GM10266 (cell line): ENCODE measurements around the gene PCDHA4.
"Not testable (repeated sequence)": the region's sequence is repeated elsewhere in the genome, so short reads cannot be mapped to it uniquely, and the experiment has no call there.

Source experiments
- DNase-seq: peaks from one replicate; pipeline ENCODE4 v3.0.0; 2012; ENCODE audit errors: extremely low spot score
- TF ChIP-seq, protein P1 (sequence below): IDR thresholded peaks from 2 replicates; pipeline ENCODE4 v1.5.1; 2012; ENCODE audit warnings: mild to moderate bottlenecking, low read depth; ENCODE audit not compliant: control insufficient read depth, insufficient read depth; ENCODE audit errors: missing control alignments

The PCDHA4 gene

DNA sequence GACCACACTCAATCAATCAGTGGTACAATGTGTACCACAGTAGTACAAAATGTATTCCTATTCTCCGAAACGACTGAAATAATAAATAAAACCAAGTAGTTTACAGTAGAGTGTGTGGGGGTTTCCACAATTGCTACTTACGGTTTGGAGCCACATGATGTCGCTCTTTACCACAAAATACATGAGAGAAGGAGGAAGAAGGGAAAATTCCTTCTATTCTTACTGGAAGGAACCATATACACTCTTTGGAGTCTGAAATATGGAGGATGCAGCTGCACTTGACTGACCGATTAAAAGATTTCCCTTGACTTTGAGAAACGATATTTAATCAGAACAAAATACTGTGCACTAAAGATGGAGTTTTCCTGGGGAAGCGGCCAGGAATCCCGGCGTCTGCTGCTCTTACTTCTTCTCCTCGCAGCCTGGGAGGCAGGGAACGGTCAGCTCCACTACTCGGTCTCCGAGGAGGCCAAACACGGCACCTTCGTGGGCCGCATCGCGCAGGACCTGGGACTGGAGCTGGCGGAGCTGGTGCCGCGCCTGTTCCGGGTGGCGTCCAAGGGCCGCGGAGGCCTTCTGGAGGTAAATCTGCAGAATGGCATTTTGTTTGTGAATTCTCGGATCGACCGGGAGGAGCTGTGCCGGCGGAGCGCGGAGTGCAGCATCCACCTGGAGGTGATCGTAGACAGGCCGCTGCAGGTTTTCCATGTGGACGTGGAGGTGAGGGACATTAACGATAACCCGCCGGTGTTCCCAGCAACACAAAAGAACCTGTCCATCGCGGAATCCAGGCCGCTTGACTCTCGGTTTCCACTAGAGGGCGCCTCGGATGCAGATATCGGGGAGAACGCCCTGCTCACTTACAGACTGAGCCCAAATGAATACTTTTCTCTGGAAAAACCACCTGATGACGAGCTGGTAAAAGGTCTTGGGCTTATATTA lies at the start of gene PCDHA4:
Gene PCDHA4 (plus strand): TSS at position 235 of the 942 bp plus-strand sequence.
- TF ChIP-seq, protein P1, sequence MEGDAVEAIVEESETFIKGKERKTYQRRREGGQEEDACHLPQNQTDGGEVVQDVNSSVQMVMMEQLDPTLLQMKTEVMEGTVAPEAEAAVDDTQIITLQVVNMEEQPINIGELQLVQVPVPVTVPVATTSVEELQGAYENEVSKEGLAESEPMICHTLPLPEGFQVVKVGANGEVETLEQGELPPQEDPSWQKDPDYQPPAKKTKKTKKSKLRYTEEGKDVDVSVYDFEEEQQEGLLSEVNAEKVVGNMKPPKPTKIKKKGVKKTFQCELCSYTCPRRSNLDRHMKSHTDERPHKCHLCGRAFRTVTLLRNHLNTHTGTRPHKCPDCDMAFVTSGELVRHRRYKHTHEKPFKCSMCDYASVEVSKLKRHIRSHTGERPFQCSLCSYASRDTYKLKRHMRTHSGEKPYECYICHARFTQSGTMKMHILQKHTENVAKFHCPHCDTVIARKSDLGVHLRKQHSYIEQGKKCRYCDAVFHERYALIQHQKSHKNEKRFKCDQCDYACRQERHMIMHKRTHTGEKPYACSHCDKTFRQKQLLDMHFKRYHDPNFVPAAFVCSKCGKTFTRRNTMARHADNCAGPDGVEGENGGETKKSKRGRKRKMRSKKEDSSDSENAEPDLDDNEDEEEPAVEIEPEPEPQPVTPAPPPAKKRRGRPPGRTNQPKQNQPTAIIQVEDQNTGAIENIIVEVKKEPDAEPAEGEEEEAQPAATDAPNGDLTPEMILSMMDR: no peak
- DNase-seq: no peak

DNA sequence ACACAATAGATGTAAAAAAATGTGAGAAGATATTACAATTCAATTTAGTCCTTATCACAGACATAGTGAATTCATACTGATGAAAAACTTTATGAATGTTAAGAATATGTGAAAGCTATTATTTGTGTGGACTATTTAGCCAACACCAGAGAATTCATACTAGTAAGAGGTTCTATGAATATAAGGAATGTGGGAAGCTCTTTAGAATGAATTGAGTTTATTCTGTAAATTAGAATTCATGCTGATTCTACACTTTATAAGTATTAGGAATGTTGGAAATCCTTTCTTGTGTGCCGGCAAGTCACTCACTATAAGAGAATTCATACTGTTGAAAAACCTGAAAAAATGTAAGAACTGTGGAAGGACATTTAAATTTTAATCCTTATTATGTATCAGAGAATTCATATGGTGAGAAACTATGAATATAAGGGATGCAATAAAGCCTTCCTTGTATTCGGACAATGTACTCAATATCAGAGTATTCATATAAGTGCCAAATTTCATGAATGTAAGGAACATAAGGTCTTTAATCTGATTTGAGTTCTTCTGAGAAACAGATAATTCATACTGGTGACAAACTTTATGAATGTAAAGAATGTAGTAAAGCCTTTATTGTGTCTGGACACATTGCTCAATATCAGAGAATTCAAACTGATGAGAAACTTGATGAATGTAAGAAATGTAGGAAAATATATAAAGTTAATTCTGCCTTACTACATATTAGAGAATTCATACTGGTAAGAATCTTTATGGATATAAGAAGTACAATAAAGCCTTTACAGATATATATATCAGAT lies 42.5 kb upstream of the PCDHA4 start:
- DNase-seq: no peak
- TF ChIP-seq, protein P1: no peak

DNA sequence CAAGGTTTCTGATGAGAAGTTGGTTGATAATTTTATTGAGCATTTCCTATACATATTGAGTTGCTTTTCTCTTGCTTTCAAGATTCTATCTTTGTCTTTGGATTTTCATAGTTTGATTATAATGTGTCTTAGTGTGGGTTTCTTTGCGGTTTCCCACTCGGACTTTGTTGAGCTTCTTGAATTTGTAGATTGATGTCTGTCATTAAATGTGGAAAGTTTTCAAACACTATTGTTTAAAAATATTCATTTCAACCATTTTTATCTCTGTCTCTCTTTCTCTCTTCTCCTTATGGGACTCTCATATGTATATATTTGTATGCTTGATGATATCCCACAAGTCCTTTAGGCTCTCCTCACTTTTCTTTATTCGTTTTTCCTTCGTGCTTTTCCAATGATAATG lies 39.4 kb upstream of the PCDHA4 start:
- DNase-seq: no peak
- TF ChIP-seq, protein P1: no peak

DNA sequence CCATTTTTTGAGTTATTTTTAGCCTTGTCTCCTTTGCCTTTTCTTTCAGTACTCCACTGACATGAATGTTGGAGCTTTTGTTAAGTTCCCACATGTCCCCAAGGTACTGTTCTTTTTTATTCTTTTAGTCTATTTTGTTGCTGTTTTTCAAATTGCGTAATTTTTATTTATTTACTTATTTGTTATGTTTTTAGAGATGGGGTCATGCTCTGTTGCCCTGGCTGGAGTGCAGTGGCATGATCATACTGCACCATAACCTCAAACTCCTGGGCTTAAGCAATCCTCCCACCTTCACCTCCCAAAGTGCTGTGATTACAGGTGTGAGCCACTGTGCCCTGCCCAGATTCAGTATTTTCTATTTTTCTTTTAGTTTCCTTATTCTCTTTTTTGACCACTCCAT lies 26.4 kb upstream of the PCDHA4 start:
- no peak for DNase-seq
- TF ChIP-seq, protein P1: no peak

DNA sequence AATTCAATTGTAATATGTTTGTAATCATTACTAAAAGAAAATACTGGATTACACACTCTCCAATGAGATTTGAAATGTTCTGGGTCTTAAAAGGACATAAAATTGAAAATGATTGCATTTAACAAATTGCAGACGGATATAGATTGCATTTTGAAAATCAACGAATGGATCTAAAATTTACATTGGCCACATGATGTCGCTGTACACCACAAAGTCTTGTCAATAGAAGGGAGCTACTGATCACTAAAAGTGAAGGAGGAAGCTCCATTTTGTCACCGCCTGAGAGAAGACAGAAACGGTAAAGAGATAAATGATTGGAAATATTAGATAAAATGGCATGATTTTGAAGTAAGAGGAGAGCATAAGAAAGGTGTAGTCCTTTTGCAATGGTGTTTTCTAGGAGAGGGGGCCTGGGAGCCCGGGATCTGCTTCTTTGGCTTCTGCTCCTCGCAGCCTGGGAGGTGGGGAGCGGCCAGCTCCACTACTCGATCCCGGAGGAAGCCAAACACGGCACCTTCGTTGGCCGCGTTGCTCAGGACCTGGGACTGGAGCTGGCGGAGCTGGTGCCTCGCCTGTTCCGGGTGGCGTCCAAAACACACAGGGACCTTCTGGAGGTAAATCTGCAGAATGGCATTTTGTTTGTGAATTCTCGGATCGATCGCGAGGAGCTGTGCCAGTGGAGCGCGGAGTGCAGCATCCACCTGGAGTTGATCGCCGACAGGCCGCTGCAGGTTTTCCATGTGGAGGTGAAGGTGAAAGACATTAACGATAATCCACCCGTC lies 20.8 kb upstream of the PCDHA4 start, which contains the start of gene PCDHA1:
Gene PCDHA1 (plus strand): TSS at position 236 of the 782 bp plus-strand sequence.
- TF ChIP-seq, protein P1: no peak
- DNase-seq: no peak

DNA sequence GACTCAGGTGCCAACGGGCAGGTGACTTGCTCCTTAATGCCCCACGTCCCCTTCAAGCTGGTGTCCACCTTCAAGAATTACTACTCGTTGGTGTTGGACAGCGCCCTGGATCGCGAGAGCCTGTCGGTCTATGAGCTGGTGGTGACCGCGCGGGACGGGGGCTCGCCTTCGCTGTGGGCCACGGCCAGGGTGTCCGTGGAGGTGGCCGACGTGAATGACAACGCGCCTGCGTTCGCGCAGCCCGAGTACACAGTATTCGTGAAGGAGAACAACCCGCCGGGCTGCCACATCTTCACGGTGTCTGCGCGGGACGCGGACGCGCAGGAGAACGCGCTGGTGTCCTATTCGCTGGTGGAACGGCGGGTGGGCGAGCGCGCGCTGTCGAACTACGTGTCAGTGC lies 19.4 kb upstream of the PCDHA4 start:
- DNase-seq: not testable (repeated sequence)

DNA sequence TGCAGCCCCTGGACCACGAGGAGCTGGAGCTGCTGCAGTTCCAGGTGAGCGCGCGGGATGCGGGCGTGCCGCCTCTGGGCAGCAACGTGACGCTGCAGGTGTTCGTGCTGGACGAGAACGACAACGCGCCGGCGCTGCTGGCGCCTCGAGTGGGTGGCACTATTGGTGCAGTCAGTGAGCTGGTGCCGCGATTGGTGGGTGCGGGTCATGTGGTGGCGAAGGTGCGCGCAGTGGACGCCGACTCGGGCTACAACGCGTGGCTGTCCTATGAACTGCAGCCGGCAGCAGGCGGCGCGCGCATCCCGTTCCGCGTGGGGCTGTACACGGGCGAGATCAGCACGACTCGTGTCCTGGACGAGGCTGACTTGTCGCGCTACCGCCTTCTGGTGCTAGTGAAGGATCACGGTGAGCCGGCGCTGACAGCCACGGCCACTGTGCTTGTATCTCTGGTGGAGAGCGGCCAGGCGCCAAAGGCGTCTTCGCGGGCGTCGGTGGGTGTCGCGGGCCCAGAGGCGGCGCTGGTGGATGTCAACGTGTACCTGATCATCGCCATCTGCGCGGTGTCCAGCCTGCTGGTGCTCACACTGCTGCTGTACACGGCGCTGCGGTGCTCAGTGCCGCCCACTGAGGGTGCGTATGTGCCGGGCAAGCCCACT lies 18.9 kb upstream of the PCDHA4 start:
- DNase-seq: not testable (repeated sequence)
